Adrenal gland (tissue), 12 donors: ENCODE measurements around the gene EIF4E1B. TPM values are rescaled to one million over a fixed set of nuclear protein-coding genes. Genes with fewer than 3 reads are reported as not detected.

Source experiments
- DNase-seq, 7 donors: peaks; one replicate each; pipeline ENCODE4 v3.0.0-alpha.2; 2019 to 2020
- H3K27ac ChIP-seq, 5 donors: fragments of 200-600 bp; sonication (generic) in 4 of 5; 1 replicate in 3 of 5; 2 replicates in 2 of 5; pipeline versions ENCODE4 v1.5.1 to v1.8.0; 2016 to 2020; ENCODE audit warnings: mild to moderate bottlenecking in 1 of 5
- H3K27me3 ChIP-seq: fragments of 200-600 bp; 2 replicates; pipeline ENCODE4 v1.8.0; 2021
- H3K36me3 ChIP-seq, 2 donors: fragments of 200-600 bp; replicated peaks in 1 of 2; 1 replicate in 1 of 2; 2 replicates in 1 of 2; pipeline versions ENCODE4 v1.5.1 to v1.8.0; 2018 to 2022
- H3K4me1 ChIP-seq, 2 donors: fragments of 200-600 bp; replicated peaks in 1 of 2; 1 replicate in 1 of 2; 2 replicates in 1 of 2; pipeline versions ENCODE4 v1.5.1 to v1.8.0; 2018 to 2021
- H3K4me3 ChIP-seq, 4 donors: fragments of 200-600 bp; sonication (generic) in 3 of 4; one replicate each; pipeline ENCODE4 v1.5.1; 2016 to 2018
- H3K9me3 ChIP-seq, 3 donors: fragments of 200-600 bp; sonication (generic) in 1 of 3; replicated peaks in 1 of 3; 1 replicate in 2 of 3; 2 replicates in 1 of 3; pipeline versions ENCODE4 v1.5.1 to v1.8.0; 2016 to 2021
- CTCF ChIP-seq, 6 experiments: fragments of 450-650 bp in 4 of 6; fragments of 200-600 bp in 2 of 6; sonication (generic) in 1 of 6; IDR thresholded peaks; 1 replicate in 5 of 6; 2 replicates in 1 of 6; pipeline versions ENCODE4 v1.5.1 to v1.8.0; 2016 to 2021; ENCODE audit warnings: antibody characterized with exemption in 6 of 6, mild to moderate bottlenecking in 2 of 6, moderate library complexity in 1 of 6
- POLR2A ChIP-seq, 2 donors: fragments of 450-650 bp; IDR thresholded peaks; one replicate each; pipeline ENCODE4 v1.6.1; 2017; ENCODE audit warnings: antibody characterized with exemption in 2 of 2, mild to moderate bottlenecking in 2 of 2, moderate library complexity in 1 of 2
- WGBS, 4 donors: extraction: QIAGEN DNeasy Blood & Tissue Kit in 2 of 4; methylation state at CpG; one replicate each; pipeline versions ENCODE4 v1.1.5 to v1.1.7; 2013 to 2017; 5-methylcytosine and 5-hydroxymethylcytosine counted together
- intact Hi-C, 2 donors: fragments of 100-400 bp; cut with DNase I; formaldehyde crosslinking; loops; one replicate each; pipeline versions ENCODE4 v1.14.1 to v1.15.0; 2022 to 2023
- polyA plus RNA-seq, 3 donors: library from polyadenylated mRNA; stranded (reverse); fragments of 200-250 nt in 2 of 3; fragments of 350-450 nt in 1 of 3; fragmentation: Illumina TruSeq in 1 of 3; extraction: RNeasy Lipid Tissue Mini Kit (QIAGEN cat#74804) in 1 of 3; gene quantifications; one replicate each; pipeline ENCODE4 v1.2.3, GENCODE V29; 2013 to 2014
- total RNA-seq, 9 donors: library from RNA; depleted of rRNA in 4 of 9; stranded (reverse); fragments of >200 nt in 4 of 9; fragments of 120-200 nt in 1 of 9; fragmentation: NEBNext Ultra II Directional in 1 of 9; extraction: Animal tissue kit (Norgen Biotek cat#: 25700) in 1 of 9; gene quantifications; one replicate each; pipeline versions ENCODE4 v1.1.0 to v1.2.4, GENCODE V29; 2013 to 2023
- donor health status: healthy with polysubstance abuse.
- donor health status: Bipolar disorder and iron deficiency.
- donor health status: DM: yes; HTN: yes; CAD: no.
- donor health status: DM: no; HTN: no; CAD: no.
- donor health status: DM: no; HTN: no; CAD: no.
- donor health status: DM: yes; HTN: yes; CAD: no.

EIF4E1B gene
- total and polyA plus RNA-seq, 12 donors, result 0.24 to 0.44 (median 0.28) TPM; not detected in 7

- no peaks in the 10 kb centered on the region for H3K9me3 ChIP-seq
- no peaks in the 10 kb centered on the region for H3K36me3 ChIP-seq
- TF ChIP-seq CTCF (IDR thresholded peaks at IDR 0.05) (no peak), POLR2A (IDR thresholded peaks at IDR 0.05) (no peak)
- peaks cover 7% of the 10 kb centered on the region for H3K27me3 ChIP-seq
- H3K27ac ChIP-seq, result no peak overlapping the region
- DNase-seq, result no peak
- 76 to 84% (median 82%) methylated on average over 5 to 8 of the region's 8 CpGs for WGBS, 4 donors
- intact Hi-C loops, result no loop called here
- H3K4me3 ChIP-seq, result no peak overlapping the region
- H3K4me1 ChIP-seq, result no peaks in the 10 kb centered on the region
Observed at GRCh38 chr5:176670449-176670848, 40.0 kb downstream of the EIF4E1B start.

- Histone ChIP-seq H3K4me1 (no peaks in the 10 kb centered on the region), H3K4me3 (no peak overlapping the region), H3K27ac (no peak overlapping the region), H3K9me3 (no peaks in the 10 kb centered on the region), H3K27me3 (peaks cover 7% of the 10 kb centered on the region), H3K36me3 (no peaks in the 10 kb centered on the region)
- no peak for TF ChIP-seq POLR2A (IDR thresholded peaks at IDR 0.05)
- TF ChIP-seq CTCF (IDR thresholded peaks at IDR 0.05), result no peak
- WGBS, 4 donors, result 72 to 84% (median 74%) methylated on average over 4 of the region's 4 CpGs
- intact Hi-C loops, result no loop called here
- DNase-seq, result no peak
Observed at GRCh38 chr5:176671399-176671798, 40.9 kb downstream of the EIF4E1B start.

- Histone ChIP-seq H3K4me1 (no peaks in the 10 kb centered on the region), H3K27ac (no peak overlapping the region), H3K9me3 (no peaks in the 10 kb centered on the region), H3K27me3 (peaks cover 7% of the 10 kb centered on the region), H3K36me3 (no peaks in the 10 kb centered on the region), H3K4me3 (no peak overlapping the region)
- 46 to 57% (median 53%) methylated on average over 13 to 18 of the region's 18 CpGs for WGBS, 4 donors
- no peak for DNase-seq
- TF ChIP-seq CTCF (IDR thresholded peaks at IDR 0.05), result no peak
- no peak for TF ChIP-seq POLR2A (IDR thresholded peaks at IDR 0.05)
- intact Hi-C loops, result no loop called here
Observed at GRCh38 chr5:176671890-176672747, 41.6 kb downstream of the EIF4E1B start.

- intact Hi-C loops, result no loop called here
- no peaks in the 10 kb centered on the region for H3K9me3 ChIP-seq
- peaks cover 7% of the 10 kb centered on the region for H3K27me3 ChIP-seq
- no peaks in the 10 kb centered on the region for H3K4me1 ChIP-seq
- DNase-seq, result no peak
- H3K36me3 ChIP-seq, result no peaks in the 10 kb centered on the region
- TF ChIP-seq POLR2A (IDR thresholded peaks at IDR 0.05), result no peak
- TF ChIP-seq CTCF (IDR thresholded peaks at IDR 0.05), result no peak
- WGBS, 4 donors, result 82 to 90% (median 86%) methylated on average over 13 to 18 of the region's 18 CpGs
- H3K27ac ChIP-seq, result no peak overlapping the region
- no peak overlapping the region for H3K4me3 ChIP-seq
Observed at GRCh38 chr5:176673651-176674583, 43.4 kb downstream of the EIF4E1B start.
